ENCODE data around the gene RPL41.

DNA sequence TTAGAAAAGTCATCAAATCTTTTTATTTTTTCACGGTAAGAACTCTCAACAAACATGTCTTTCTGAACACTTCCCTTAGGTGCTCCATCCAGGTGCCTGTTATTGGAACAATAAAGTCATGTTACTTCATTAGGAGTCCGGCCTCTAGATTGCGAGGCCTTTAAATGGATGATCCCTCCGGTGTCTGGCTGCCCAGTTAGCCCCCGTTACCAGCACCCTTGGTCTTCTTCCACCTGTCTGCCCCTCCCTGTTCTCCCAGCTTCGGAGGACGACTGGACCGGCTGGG, 12.7 kb upstream of the RPL41 start:
- no peak for TF ChIP-seq AFF4 (CRISPR knock-in tag; IDR thresholded peaks at IDR 0.05)
- no peak for TF ChIP-seq ATF7 (IDR thresholded peaks at IDR 0.05)
- no peak for TF ChIP-seq CREB3 (tag; conservative IDR thresholded peaks at IDR 0.05; ENCODE audit: low read depth)
- no peak for TF ChIP-seq ZNF239 (CRISPR knock-in tag; IDR thresholded peaks at IDR 0.05)
- TF ChIP-seq ZFP36 (IDR thresholded peaks at IDR 0.05; ENCODE audit: low read depth, low read length, partially characterized antibody), result no peak
- no peak for TF ChIP-seq ZNF507 (tag; conservative IDR thresholded peaks at IDR 0.05)
- no peak for TF ChIP-seq NRF1 (conservative IDR thresholded peaks at IDR 0.05 in 1 of 2, IDR thresholded peaks at IDR 0.05 in 1 of 2)
- no peak for TF ChIP-seq CTCF (IDR thresholded peaks at IDR 0.05 in 2 of 3, conservative IDR thresholded peaks at IDR 0.05 in 1 of 3; ENCODE audit: insufficient read depth in 2 of 3, low read depth in 1 of 3, low read length in 3 of 3)
- no peak for TF ChIP-seq SIN3A (IDR thresholded peaks at IDR 0.05; ENCODE audit: borderline replicate concordance in 2 of 2, control insufficient read depth in 1 of 2, low read depth in 2 of 2, low read length in 2 of 2)
- TF ChIP-seq, protein P1, sequence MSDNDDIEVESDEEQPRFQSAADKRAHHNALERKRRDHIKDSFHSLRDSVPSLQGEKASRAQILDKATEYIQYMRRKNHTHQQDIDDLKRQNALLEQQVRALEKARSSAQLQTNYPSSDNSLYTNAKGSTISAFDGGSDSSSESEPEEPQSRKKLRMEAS (CRISPR knock-in tag; IDR thresholded peaks at IDR 0.05), result no peak

Measured in K562 (cell line).